BJ (cell line): ENCODE results near the gene ETFA. TPM values are rescaled to one million over a fixed set of nuclear protein-coding genes. Genes with fewer than 3 reads are reported as not detected.

Source experiments
- CTCF ChIA-PET: fragments of 350-600 bp; formaldehyde crosslinking; extraction: SDS; loops from one replicate; lab custom pipeline; 2021; ENCODE audit warnings: antibody characterized with exemption, inconsistent platforms; lab: Yijun Ruan, JAX
- POLR2A ChIA-PET: fragments of 300-600 bp; sonication (Branson Sonifier 250); formaldehyde crosslinking; extraction: SDS; loops from one replicate; lab custom pipeline; 2021; ENCODE audit warnings: antibody characterized with exemption; lab: Charles Lee
- DNase-seq: peaks from one replicate; pipeline ENCODE4 v3.0.0-alpha.2; 2011; ENCODE audit warnings: low read depth
- H3K27me3 ChIP-seq: 2 replicates; pipeline ENCODE4 v1.6.0; 2011; ENCODE audit warnings: low read length; ENCODE audit not compliant: control insufficient read depth, insufficient read depth
- H3K36me3 ChIP-seq: 2 replicates; pipeline ENCODE4 v1.5.1; 2011; ENCODE audit warnings: low read length; ENCODE audit not compliant: control insufficient read depth, insufficient read depth
- H3K4me3 ChIP-seq: 2 replicates; pipeline ENCODE4 v1.5.1; 2011; ENCODE audit warnings: low read depth, mild to moderate bottlenecking, control low read depth, low read length
- polyA plus RNA-seq: library from polyadenylated mRNA; depleted of rRNA; stranded (reverse); fragments of >200 nt; gene quantifications from 2 replicates; pipeline ENCODE4 v1.2.3, GENCODE V29; 2011
- TF ChIP-seq, protein P1 (sequence below): IDR thresholded peaks from 2 replicates; pipeline ENCODE4 v1.5.1; 2011; ENCODE audit warnings: low read depth, mild to moderate bottlenecking, control low read depth, inconsistent platforms, low read length, moderate library complexity; ENCODE audit not compliant: insufficient read depth

The ETFA gene
- polyA plus RNA-seq, 1 experiment: 113 TPM

DNA sequence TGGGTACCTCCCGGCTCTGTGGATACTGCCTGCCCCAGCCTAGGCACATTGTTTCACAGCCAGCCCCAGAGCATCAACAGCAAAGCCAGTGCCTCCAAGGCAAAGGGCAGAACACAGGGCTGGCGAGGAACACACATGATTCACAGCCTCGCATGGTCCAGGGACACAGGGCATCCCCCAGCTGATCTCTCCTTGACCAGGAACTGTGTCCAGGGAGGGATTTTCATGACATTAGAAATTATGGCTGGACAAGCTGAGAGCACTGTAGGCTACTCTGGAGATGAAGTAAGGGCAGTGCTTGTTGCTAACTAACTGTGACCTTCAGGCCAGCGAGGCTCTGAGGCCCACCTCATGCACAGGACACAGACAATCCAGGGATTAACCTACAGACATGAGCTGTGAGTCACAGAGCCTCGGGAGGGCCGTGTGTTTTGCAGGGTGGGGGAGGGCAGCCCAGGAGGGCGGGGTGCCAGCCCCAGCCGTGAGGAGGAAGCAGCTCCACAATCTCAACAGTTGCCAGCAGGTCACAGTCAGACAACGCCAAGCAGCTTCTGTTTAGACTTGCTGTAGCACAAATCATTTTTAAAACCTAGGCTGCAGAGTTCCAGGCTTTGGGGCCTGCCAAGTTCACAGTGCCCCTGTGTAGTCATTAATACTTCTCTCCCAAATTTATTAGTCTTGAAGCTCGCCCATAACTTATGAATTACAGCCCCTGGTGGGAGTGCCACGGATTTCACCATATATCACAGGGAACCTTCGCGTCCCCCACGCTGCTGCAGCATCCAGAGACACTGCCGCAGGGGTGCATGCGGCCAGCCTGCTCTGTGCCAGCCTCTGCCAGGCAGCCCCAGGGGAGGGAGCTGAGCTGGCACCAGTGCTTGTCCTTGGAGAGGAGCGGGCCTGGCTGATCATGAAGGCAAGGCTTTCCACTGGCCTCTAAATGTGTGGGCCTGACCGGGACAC, 114.7 kb downstream of the ETFA start:
- TF ChIP-seq, protein P1, sequence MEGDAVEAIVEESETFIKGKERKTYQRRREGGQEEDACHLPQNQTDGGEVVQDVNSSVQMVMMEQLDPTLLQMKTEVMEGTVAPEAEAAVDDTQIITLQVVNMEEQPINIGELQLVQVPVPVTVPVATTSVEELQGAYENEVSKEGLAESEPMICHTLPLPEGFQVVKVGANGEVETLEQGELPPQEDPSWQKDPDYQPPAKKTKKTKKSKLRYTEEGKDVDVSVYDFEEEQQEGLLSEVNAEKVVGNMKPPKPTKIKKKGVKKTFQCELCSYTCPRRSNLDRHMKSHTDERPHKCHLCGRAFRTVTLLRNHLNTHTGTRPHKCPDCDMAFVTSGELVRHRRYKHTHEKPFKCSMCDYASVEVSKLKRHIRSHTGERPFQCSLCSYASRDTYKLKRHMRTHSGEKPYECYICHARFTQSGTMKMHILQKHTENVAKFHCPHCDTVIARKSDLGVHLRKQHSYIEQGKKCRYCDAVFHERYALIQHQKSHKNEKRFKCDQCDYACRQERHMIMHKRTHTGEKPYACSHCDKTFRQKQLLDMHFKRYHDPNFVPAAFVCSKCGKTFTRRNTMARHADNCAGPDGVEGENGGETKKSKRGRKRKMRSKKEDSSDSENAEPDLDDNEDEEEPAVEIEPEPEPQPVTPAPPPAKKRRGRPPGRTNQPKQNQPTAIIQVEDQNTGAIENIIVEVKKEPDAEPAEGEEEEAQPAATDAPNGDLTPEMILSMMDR: 0 out of 2 replicates have a peak, but pooled peaks have one; percentile 2
- CTCF ChIA-PET: interaction anchor here (0.5 to 2.4 kb wide), 6 partner anchors 19 to 767 kb away, joined by 3 to 7 read pairs (median 3); no protein-coding TSS in a partner anchor
- no peak overlapping the region for H3K4me3 ChIP-seq

DNA sequence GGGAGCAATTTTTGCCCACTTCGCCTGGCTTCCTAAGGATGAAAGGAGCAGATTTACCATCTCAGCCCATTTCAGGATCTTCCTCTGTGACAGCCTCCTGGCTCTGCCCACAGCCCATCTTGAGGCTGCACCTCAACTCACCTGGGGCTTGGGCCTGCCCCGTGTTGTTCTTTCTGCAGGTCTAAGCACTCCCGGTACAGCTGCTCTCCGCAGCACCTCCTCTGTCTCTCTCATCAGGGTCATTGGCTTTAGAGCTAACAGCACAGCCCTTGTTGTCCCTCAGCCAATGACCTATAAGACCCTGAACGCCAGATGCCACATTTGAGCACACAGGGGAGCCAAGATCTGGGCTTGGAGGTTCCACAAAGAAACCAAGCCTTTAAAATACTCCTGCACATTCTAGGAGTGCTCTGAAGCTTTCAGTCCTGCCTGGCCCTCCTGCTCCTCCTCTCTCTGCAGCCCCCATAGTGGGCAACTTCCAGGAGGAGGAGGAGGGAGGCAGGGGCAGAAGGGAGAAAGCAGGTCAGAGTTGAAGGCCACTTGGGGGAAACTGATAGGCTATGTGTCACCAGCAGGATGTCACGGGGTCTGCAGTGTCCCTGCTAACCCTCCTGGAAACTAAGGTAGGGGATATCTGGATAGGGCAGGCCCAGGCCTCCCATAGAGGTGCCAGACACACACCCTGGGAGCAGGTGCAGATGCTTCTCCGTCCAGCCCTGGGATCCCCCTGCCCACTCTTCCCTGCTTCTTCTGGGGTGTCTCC, 115.6 kb downstream of the ETFA start:
- H3K4me3 ChIP-seq: no peak overlapping the region
- ChIA-PET POLR2A (no interaction called here), CTCF (interaction anchor here (1.2 to 2.4 kb wide), 3 partner anchors 10 to 135 kb away, joined by 3 to 7 read pairs (median 5); no protein-coding TSS in a partner anchor)
- DNase-seq: no peak
- H3K27me3 ChIP-seq: no peaks in the 10 kb centered on the region
- H3K36me3 ChIP-seq: no peaks in the 10 kb centered on the region
- TF ChIP-seq, protein P1: no peak

More for the DNA sequence above, 114.7 kb downstream of the ETFA start:
- POLR2A ChIA-PET: interaction anchor here (0.6 kb wide), 2 partner anchors 166 to 447 kb away, joined by 3 to 14 read pairs; no protein-coding TSS in a partner anchor
- Histone ChIP-seq H3K36me3 (no peaks in the 10 kb centered on the region), H3K27me3 (no peaks in the 10 kb centered on the region)
- peak; percentile 63 for DNase-seq

DNA sequence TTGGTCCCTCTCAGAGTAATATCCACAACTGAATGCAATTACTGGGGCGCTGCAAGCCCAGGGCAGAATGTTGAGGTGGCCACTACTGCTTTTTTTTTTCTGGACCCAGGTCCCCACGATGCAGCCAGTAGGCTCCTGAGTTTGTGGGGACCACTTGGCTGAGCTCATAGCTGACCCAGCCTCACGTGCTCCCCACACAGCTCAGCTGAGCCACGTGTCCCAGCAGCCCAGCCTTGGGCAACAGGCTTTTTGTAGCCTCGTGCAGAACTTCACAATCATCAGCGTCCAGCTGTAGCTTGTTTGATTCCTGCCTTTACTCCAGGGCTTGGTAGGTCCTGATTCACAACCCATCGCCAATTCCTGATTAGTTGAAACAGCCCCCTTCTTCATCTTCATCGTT, 117.3 kb downstream of the ETFA start:
- TF ChIP-seq, protein P1: no peak
- POLR2A ChIA-PET: interaction anchor here (0.7 kb wide), 1 partner anchor 170 kb away, joined by 4 read pairs; no protein-coding TSS in a partner anchor
- H3K4me3 ChIP-seq: no peak overlapping the region
- no peaks in the 10 kb centered on the region for H3K36me3 ChIP-seq
- CTCF ChIA-PET: interaction anchor here (0.6 to 2.8 kb wide), 5 partner anchors 10 to 673 kb away, joined by 3 to 9 read pairs (median 4); no protein-coding TSS in a partner anchor
- no peak for DNase-seq
- H3K27me3 ChIP-seq: no peaks in the 10 kb centered on the region

DNA sequence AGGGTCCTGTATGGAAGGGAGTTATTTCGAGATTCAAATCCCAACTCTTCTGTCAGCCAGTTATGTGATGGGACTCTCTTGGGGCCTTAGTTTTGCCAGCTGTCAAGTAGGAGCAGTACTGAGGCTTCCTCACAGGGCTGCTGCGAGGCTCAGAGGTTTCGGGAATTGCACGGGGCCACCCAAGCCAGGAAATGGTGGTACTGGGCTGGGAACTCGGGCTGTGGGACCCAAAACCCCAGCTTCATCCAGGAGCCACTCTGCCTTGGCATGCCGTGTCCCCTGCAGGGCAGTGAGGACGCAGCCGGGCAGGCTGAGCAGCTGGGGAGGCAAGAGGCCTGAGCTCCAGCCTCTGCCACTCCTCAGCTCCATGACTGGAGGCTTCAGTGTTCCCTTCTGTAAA, 118.6 kb downstream of the ETFA start:
- Histone ChIP-seq H3K4me3 (no peak overlapping the region), H3K36me3 (no peaks in the 10 kb centered on the region), H3K27me3 (no peaks in the 10 kb centered on the region)
- TF ChIP-seq, protein P1: no peak
- no peak for DNase-seq
- ChIA-PET POLR2A (no interaction called here), CTCF (interaction anchor here (0.7 to 2.8 kb wide), 7 partner anchors 9 to 674 kb away, joined by 3 to 9 read pairs (median 3); no protein-coding TSS in a partner anchor)
